ENCODE measurements around the gene LPP.

Gene LPP

DNA sequence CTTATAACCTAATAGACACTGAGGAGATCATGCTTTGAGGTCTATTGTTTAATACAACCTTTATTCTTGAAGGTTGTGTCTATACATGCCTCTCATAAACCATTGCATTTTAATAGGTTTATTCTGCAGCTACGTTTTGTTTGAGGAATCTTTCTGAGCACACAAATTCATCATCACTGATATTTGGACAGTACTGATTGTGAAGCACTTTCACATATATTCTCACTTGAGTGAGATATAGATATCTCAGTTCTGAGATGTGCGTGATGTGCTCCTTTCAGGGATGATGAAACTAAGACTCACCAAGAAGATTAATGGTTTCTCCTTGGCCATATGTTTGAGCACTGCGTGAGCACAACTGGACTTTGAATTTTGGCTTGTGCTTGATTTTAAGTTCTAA is 374.4 kb downstream of the LPP start:
- H3K4me3 ChIP-seq (ENCODE audit: low read length): no peak overlapping the region
- H3K9me3 ChIP-seq (ENCODE audit: control insufficient read depth, low read depth, low read length): no peaks in the 10 kb centered on the region
- H3K27me3 ChIP-seq (ENCODE audit: control insufficient read depth, insufficient read depth, low read length): no peaks in the 10 kb centered on the region
- H3K9ac ChIP-seq (ENCODE audit: low read length): no peak overlapping the region
- H3K4me1 ChIP-seq (ENCODE audit: control insufficient read depth, low read depth, low read length): no peaks in the 10 kb centered on the region
- no peak overlapping the region for H3K27ac ChIP-seq (ENCODE audit: low read length)
- no peaks in the 10 kb centered on the region for H3K36me3 ChIP-seq (ENCODE audit: control insufficient read depth, low read depth, low read length)

DNA sequence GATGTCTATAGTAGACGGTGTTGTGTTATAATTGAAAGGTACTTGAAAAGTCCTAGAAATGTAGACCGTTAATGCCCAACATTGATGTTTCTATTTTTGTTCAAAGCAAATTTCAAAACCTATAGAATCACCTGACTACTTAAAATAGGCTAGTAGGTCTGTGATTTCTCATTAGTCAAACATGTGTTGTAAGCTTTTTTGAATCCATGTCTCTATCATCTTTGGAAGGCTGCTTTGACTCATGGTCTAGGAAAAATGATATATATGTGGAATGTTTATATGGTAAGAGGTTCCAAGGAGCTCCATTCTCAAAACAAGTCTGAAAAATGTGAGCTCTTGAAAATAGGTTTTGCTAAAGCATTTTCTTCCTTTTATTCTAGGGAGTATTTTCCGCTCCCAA is 375.3 kb downstream of the LPP start:
- H3K9ac ChIP-seq (ENCODE audit: low read length): no peak overlapping the region
- H3K4me1 ChIP-seq (ENCODE audit: control insufficient read depth, low read depth, low read length): peaks cover 6% of the 10 kb centered on the region
- no peak overlapping the region for H3K27ac ChIP-seq (ENCODE audit: low read length)
- no peaks in the 10 kb centered on the region for H3K9me3 ChIP-seq (ENCODE audit: control insufficient read depth, low read depth, low read length)
- H3K4me3 ChIP-seq (ENCODE audit: low read length): no peak overlapping the region
- no peaks in the 10 kb centered on the region for H3K36me3 ChIP-seq (ENCODE audit: control insufficient read depth, low read depth, low read length)
- H3K27me3 ChIP-seq (ENCODE audit: control insufficient read depth, insufficient read depth, low read length): no peaks in the 10 kb centered on the region

DNA sequence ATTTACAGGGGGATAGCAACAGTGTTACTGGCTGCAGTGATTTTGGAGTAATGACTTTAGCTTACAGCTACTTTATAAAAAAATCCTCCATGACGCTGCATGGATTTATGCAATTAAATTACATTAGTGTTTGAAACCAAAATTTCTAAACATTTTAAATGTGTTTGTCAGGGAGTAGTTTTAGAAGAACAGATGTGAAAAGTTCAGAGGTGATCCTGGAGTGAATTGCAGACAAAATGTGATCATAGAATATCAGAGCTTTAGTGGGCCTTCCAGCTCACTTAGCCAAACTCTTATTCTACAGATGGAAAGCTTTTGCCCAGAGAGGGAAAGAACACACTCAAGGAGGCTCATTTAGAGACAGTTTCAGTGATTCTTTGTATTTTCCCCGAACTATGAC is 376.3 kb downstream of the LPP start:
- no peaks in the 10 kb centered on the region for H3K27me3 ChIP-seq (ENCODE audit: control insufficient read depth, insufficient read depth, low read length)
- no peak overlapping the region for H3K27ac ChIP-seq (ENCODE audit: low read length)
- H3K4me1 ChIP-seq (ENCODE audit: control insufficient read depth, low read depth, low read length): peaks cover 11% of the 10 kb centered on the region
- no peaks in the 10 kb centered on the region for H3K36me3 ChIP-seq (ENCODE audit: control insufficient read depth, low read depth, low read length)
- no peak overlapping the region for H3K9ac ChIP-seq (ENCODE audit: low read length)
- H3K9me3 ChIP-seq (ENCODE audit: control insufficient read depth, low read depth, low read length): no peaks in the 10 kb centered on the region
- H3K4me3 ChIP-seq (ENCODE audit: low read length): no peak overlapping the region

DNA sequence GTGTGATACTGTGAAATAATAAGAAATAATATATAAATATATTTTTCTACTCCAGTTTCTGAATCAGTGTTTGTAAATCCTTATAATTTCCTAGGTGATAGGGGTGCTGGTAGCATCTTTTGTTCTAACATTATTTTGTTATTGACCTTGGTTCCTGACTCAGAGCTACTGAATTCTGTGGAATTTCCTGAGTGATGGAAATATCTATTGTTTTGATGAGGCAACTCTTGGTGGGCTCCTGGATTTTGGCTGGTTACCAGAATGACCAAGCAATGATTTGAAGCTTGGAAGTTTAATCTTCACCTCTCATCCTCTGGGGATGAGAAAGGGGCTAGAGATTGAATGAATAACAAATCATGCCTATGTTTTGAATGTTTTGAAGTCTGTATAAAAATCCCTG is 377.3 kb downstream of the LPP start:
- Histone ChIP-seq H3K9ac (ENCODE audit: low read length) (no peak overlapping the region), H3K4me3 (ENCODE audit: low read length) (no peak overlapping the region), H3K27me3 (ENCODE audit: control insufficient read depth, insufficient read depth, low read length) (no peaks in the 10 kb centered on the region), H3K36me3 (ENCODE audit: control insufficient read depth, low read depth, low read length) (no peaks in the 10 kb centered on the region), H3K9me3 (ENCODE audit: control insufficient read depth, low read depth, low read length) (no peaks in the 10 kb centered on the region), H3K27ac (ENCODE audit: low read length) (no peak overlapping the region), H3K4me1 (ENCODE audit: control insufficient read depth, low read depth, low read length) (peaks cover 11% of the 10 kb centered on the region)

DNA sequence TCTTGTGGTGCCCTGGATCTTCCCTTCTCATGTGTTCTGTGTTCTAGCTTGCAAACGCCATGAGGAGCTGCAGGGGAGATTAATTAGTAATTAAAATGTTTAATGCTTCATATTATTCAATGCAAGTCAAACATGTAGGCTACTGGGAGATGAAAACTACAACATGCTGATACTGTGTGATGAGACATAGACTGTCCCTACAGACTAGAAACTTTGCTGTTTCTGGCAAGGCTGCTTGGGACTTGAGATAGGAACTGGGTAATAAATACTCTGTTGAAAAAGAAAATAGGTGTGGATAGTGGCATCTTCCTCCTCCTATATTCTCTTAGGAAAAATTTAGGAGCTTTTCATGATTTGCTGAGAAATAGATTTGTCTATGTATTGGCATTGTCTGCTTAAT is 379.2 kb downstream of the LPP start:
- no peak overlapping the region for H3K27ac ChIP-seq (ENCODE audit: low read length)
- no peaks in the 10 kb centered on the region for H3K36me3 ChIP-seq (ENCODE audit: control insufficient read depth, low read depth, low read length)
- no peak overlapping the region for H3K4me3 ChIP-seq (ENCODE audit: low read length)
- H3K4me1 ChIP-seq (ENCODE audit: control insufficient read depth, low read depth, low read length): peaks cover 11% of the 10 kb centered on the region
- H3K27me3 ChIP-seq (ENCODE audit: control insufficient read depth, insufficient read depth, low read length): no peaks in the 10 kb centered on the region
- no peak overlapping the region for H3K9ac ChIP-seq (ENCODE audit: low read length)
- H3K9me3 ChIP-seq (ENCODE audit: control insufficient read depth, low read depth, low read length): no peaks in the 10 kb centered on the region

DNA sequence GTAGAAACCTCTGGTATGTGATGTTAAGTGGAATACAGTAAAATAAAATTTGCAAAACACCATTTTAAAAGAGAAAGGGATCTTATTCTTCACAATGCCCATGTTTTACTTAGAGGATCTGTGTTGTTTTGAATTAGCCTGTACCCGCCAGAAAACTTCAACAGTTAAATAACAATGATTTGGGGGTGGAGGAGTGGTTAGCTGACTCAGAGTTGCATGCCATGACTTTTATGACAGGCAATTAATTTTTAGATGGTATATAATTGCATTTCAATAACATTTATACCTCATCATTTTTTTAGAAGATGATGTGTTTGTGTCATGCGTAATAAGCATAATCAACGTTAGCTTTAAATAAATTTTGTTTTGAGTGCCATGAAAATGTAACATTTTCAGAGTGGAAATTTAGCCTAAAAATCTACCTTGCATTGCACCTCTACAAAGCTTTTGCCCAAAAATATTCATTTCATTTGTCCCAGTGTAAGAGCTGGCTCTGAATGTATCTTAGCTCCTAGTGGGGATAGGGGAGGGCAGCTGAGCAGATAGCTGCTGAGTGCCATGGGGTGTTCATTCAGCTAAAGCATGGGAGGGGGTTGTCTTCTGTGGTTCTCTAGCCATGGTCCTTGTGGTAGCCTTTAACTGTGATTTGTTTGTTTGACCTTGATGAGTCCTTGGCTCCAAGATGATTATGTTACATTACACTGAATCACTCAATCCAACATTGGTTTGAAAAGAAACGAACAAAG is 379.8 kb downstream of the LPP start:
- no peaks in the 10 kb centered on the region for H3K36me3 ChIP-seq (ENCODE audit: control insufficient read depth, low read depth, low read length)
- H3K9ac ChIP-seq (ENCODE audit: low read length): no peak overlapping the region
- H3K27ac ChIP-seq (ENCODE audit: low read length): no peak overlapping the region
- no peaks in the 10 kb centered on the region for H3K9me3 ChIP-seq (ENCODE audit: control insufficient read depth, low read depth, low read length)
- H3K27me3 ChIP-seq (ENCODE audit: control insufficient read depth, insufficient read depth, low read length): no peaks in the 10 kb centered on the region
- H3K4me3 ChIP-seq (ENCODE audit: low read length): no peak overlapping the region
- H3K4me1 ChIP-seq (ENCODE audit: control insufficient read depth, low read depth, low read length): peaks cover 11% of the 10 kb centered on the region

DNA sequence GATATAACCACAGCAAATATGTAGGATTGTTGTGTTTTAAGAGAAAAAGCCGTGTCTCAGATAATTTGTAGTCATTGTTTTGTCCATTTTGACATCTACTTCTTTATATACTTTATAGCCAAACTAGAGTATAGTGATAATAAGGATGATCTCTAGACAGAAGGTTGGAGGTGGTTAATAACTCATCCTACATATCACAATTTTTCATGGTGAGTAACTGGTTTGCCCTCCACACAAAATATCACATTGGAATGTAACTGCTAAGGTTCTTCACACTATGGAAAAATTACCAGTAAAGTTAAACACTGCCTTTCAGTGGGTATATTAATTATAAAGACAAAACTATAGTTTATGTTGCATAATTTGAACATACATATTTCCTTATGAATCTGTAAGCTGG is 380.7 kb downstream of the LPP start:
- Histone ChIP-seq H3K27me3 (ENCODE audit: control insufficient read depth, insufficient read depth, low read length) (no peaks in the 10 kb centered on the region), H3K4me3 (ENCODE audit: low read length) (no peak overlapping the region), H3K27ac (ENCODE audit: low read length) (no peak overlapping the region), H3K9me3 (ENCODE audit: control insufficient read depth, low read depth, low read length) (no peaks in the 10 kb centered on the region), H3K9ac (ENCODE audit: low read length) (no peak overlapping the region), H3K36me3 (ENCODE audit: control insufficient read depth, low read depth, low read length) (no peaks in the 10 kb centered on the region), H3K4me1 (ENCODE audit: control insufficient read depth, low read depth, low read length) (peaks cover 11% of the 10 kb centered on the region)

DNA sequence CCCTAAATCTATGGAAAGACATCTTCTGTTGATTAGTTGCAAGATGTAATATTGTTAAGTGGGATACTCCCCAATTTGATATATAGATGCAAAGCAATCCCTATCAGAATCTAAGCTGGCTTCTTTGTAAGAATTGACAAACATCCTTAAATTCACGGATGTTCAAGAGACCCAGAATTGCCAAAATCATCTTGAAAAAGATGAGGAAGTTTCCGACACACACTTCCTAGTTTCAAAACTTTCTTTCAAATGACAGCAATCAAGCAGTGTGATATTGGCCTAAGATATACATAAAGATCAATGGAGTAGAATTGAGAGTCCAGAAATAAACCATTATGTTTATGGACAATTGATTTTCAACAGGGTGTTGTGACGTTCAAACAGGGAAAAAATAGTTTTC is 383.6 kb downstream of the LPP start:
- no peaks in the 10 kb centered on the region for H3K9me3 ChIP-seq (ENCODE audit: control insufficient read depth, low read depth, low read length)

DNA sequence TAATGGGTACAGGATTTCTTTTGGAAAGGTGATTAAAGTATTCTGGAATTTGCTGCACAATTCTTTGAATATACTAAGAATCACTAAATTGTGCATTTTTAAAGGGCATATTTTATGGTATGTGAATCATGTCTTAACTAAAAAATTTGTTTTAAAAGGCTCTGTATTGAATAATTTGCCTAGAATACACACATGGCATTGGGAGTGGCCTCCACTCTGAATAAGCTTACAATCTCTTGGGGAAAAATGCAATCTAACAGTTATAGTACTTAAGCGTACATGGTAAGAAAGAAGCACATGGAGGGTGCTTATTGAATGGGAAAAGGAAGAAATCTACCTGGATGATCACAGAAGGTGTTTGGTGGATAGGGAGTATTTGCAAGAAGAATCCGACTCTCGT is 385.1 kb downstream of the LPP start:
- Histone ChIP-seq H3K36me3 (ENCODE audit: control insufficient read depth, low read depth, low read length) (no peaks in the 10 kb centered on the region), H3K4me1 (ENCODE audit: control insufficient read depth, low read depth, low read length) (peaks cover 8% of the 10 kb centered on the region), H3K27me3 (ENCODE audit: control insufficient read depth, insufficient read depth, low read length) (no peaks in the 10 kb centered on the region), H3K9me3 (ENCODE audit: control insufficient read depth, low read depth, low read length) (no peaks in the 10 kb centered on the region), H3K4me3 (ENCODE audit: low read length) (no peak overlapping the region), H3K9ac (ENCODE audit: low read length) (no peak overlapping the region), H3K27ac (ENCODE audit: low read length) (no peak overlapping the region)

More for the DNA sequence above, 383.6 kb downstream of the LPP start:
- no peaks in the 10 kb centered on the region for H3K27me3 ChIP-seq (ENCODE audit: control insufficient read depth, insufficient read depth, low read length)
- H3K36me3 ChIP-seq (ENCODE audit: control insufficient read depth, low read depth, low read length): no peaks in the 10 kb centered on the region
- H3K27ac ChIP-seq (ENCODE audit: low read length): no peak overlapping the region
- H3K4me1 ChIP-seq (ENCODE audit: control insufficient read depth, low read depth, low read length): peaks cover 11% of the 10 kb centered on the region
- no peak overlapping the region for H3K4me3 ChIP-seq (ENCODE audit: low read length)
- H3K9ac ChIP-seq (ENCODE audit: low read length): no peak overlapping the region

DNA sequence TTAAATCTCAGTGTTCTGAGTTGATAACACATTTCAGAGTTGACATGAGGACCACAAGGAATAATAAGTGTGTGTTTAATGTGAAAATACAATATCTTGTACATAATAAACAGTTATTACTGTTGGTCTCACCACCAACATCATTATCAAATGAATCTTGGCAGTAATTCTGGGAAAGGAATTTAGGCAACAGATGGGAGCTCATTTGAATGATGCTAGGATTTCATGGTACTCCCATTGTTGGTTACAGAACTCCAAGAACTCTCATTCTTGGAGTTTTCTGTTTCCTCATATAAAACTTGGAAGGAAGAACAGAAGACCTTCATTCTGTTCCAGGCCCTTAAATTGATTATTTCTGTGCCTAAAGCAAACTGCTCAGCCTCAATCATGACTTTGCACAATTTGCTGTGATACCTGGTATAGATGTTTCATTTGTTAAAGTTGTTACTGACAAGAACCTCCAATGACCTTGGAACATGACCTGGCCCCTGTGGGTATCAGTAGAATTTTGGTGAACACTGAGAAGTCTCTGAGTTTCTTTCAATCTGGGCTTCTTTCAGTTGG is 385.8 kb downstream of the LPP start:
- H3K36me3 ChIP-seq (ENCODE audit: control insufficient read depth, low read depth, low read length): no peaks in the 10 kb centered on the region
- H3K4me1 ChIP-seq (ENCODE audit: control insufficient read depth, low read depth, low read length): peaks cover 3% of the 10 kb centered on the region
- H3K4me3 ChIP-seq (ENCODE audit: low read length): no peak overlapping the region
- H3K9me3 ChIP-seq (ENCODE audit: control insufficient read depth, low read depth, low read length): no peaks in the 10 kb centered on the region
- H3K27ac ChIP-seq (ENCODE audit: low read length): no peak overlapping the region
- no peaks in the 10 kb centered on the region for H3K27me3 ChIP-seq (ENCODE audit: control insufficient read depth, insufficient read depth, low read length)
- H3K9ac ChIP-seq (ENCODE audit: low read length): no peak overlapping the region

DNA sequence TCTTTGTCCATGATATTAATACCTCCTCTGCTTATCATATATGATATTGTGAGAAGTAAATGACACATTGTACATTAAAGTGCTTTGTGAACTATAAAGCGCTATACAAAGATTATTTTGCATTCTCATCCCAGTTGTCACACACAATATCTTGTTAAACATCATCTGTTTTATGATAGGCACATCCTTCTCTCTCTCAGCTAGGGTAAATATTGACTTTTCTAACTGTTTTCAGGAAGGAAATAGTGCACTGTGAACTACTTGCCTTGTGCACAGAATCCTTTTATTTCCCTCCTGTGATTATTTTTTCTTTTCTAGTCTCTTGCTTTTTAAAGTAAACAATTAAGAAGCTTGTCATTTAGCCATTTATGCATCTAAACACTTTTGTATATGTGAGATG is 388.2 kb downstream of the LPP start:
- Histone ChIP-seq H3K27me3 (ENCODE audit: control insufficient read depth, insufficient read depth, low read length) (no peaks in the 10 kb centered on the region), H3K27ac (ENCODE audit: low read length) (no peak overlapping the region), H3K36me3 (ENCODE audit: control insufficient read depth, low read depth, low read length) (no peaks in the 10 kb centered on the region), H3K4me3 (ENCODE audit: low read length) (no peak overlapping the region), H3K9ac (ENCODE audit: low read length) (no peak overlapping the region), H3K4me1 (ENCODE audit: control insufficient read depth, low read depth, low read length) (no peaks in the 10 kb centered on the region), H3K9me3 (ENCODE audit: control insufficient read depth, low read depth, low read length) (no peaks in the 10 kb centered on the region)

DNA sequence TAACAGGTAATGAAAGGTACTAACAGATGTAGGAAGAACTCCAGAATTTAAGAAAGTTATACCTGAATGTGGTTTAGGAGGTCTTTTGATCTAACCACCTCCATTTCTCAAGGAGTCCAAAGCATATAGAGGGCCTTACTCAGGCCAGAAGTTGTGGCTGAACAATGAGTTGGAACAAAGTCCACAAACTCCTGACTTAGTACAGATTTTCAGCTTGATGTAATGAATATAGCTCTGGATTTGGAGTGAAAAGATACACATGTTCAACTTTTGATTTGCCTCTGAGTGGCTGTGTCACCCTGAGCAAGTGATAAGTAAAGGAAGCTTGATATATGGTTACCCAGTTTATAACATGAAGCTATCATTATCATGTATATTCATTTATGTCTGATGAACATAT is 390.1 kb downstream of the LPP start:
- no peak overlapping the region for H3K9ac ChIP-seq (ENCODE audit: low read length)
- no peaks in the 10 kb centered on the region for H3K36me3 ChIP-seq (ENCODE audit: control insufficient read depth, low read depth, low read length)
- H3K27me3 ChIP-seq (ENCODE audit: control insufficient read depth, insufficient read depth, low read length): no peaks in the 10 kb centered on the region
- H3K27ac ChIP-seq (ENCODE audit: low read length): no peak overlapping the region
- H3K4me3 ChIP-seq (ENCODE audit: low read length): no peak overlapping the region
- H3K4me1 ChIP-seq (ENCODE audit: control insufficient read depth, low read depth, low read length): no peaks in the 10 kb centered on the region
- H3K9me3 ChIP-seq (ENCODE audit: control insufficient read depth, low read depth, low read length): no peaks in the 10 kb centered on the region

Data from iPS-18a (cell line).